Neural progenitor cell (in vitro differentiated cells): ENCODE measurements around the gene CEP57L1. TPM values are rescaled to one million over a fixed set of nuclear protein-coding genes. Genes with fewer than 3 reads are reported as not detected.

Experiments
- DNase-seq: peaks from one replicate; pipeline ENCODE4 v3.0.0-alpha.2; 2016; ENCODE audit warnings: low spot score
- H2AFZ ChIP-seq: fragments of 200-600 bp; sonication (generic); replicated peaks from 2 replicates; pipeline ENCODE4 v1.6.1; 2016; ENCODE audit warnings: antibody characterized with exemption
- H3F3A ChIP-seq: fragments of 200-600 bp; sonication (generic); 2 replicates; pipeline ENCODE4 v1.6.1; 2016; ENCODE audit warnings: antibody characterized with exemption, low read depth
- H3K27ac ChIP-seq: fragments of 200-600 bp; sonication (generic); 2 replicates; pipeline ENCODE4 v1.5.1; 2016; ENCODE audit warnings: mild to moderate bottlenecking
- H3K27me3 ChIP-seq: fragments of 200-600 bp; sonication (generic); 2 replicates; pipeline ENCODE4 v1.6.1; 2016; ENCODE audit warnings: mild to moderate bottlenecking, moderate library complexity
- H3K36me3 ChIP-seq: fragments of 200-600 bp; sonication (generic); 2 replicates; pipeline ENCODE4 v1.5.1; 2016
- H3K4me1 ChIP-seq: fragments of 200-600 bp; sonication (generic); 2 replicates; pipeline ENCODE4 v1.6.1; 2016; ENCODE audit warnings: mixed run types
- H3K4me2 ChIP-seq: fragments of 200-600 bp; sonication (generic); 2 replicates; pipeline ENCODE4 v1.6.1; 2016
- H3K4me3 ChIP-seq: fragments of 200-600 bp; sonication (generic); 2 replicates; pipeline ENCODE4 v1.5.1; 2016
- H3K79me2 ChIP-seq: fragments of 200-600 bp; sonication (generic); 2 replicates; pipeline ENCODE4 v1.6.1; 2016; ENCODE audit warnings: low read depth
- H3K9ac ChIP-seq: fragments of 200-600 bp; sonication (generic); 2 replicates; pipeline ENCODE4 v1.6.1; 2016
- H3K9me3 ChIP-seq: fragments of 200-600 bp; sonication (generic); 2 replicates; pipeline ENCODE4 v1.5.1; 2016; ENCODE audit warnings: low read depth
- H4K20me1 ChIP-seq: fragments of 200-600 bp; sonication (generic); 2 replicates; pipeline ENCODE4 v1.6.1; 2016; ENCODE audit warnings: low read depth
- H3K27ac Mint-ChIP-seq: 3 replicates; pipeline ENCODE4 v1.8.0; 2021; ENCODE audit warnings: mixed read lengths
- H3K27me3 Mint-ChIP-seq: 2 replicates; pipeline ENCODE4 v1.8.0; 2022; ENCODE audit warnings: low read depth, mild to moderate bottlenecking, inconsistent platforms, moderate library complexity, mixed read lengths; ENCODE audit not compliant: insufficient read depth
- H3K36me3 Mint-ChIP-seq: 3 replicates; pipeline ENCODE4 v1.8.0; 2021; ENCODE audit warnings: mixed read lengths
- H3K4me1 Mint-ChIP-seq: 3 replicates; pipeline ENCODE4 v1.8.0; 2021; ENCODE audit warnings: mixed read lengths
- H3K4me3 Mint-ChIP-seq: 3 replicates; pipeline ENCODE4 v1.8.0; 2021; ENCODE audit warnings: mild to moderate bottlenecking, moderate library complexity, mixed read lengths
- H3K9me3 Mint-ChIP-seq: 3 replicates; pipeline ENCODE4 v1.8.0; 2020; ENCODE audit warnings: mixed read lengths
- EZH2 ChIP-seq: fragments of 200-600 bp; sonication (generic); IDR thresholded peaks from 2 replicates; pipeline ENCODE4 v1.6.1; 2017; ENCODE audit warnings: antibody characterized with exemption, mild to moderate bottlenecking, moderate library complexity
- EZH2phosphoT487 ChIP-seq: fragments of 200-600 bp; sonication (generic); IDR thresholded peaks from 2 replicates; pipeline ENCODE4 v1.6.1; 2017; ENCODE audit warnings: antibody characterized with exemption
- small RNA-seq: library from RNA; depleted of rRNA; stranded (forward); fragments of <200 nt; gene quantifications from one replicate; pipeline ENCODE3, GENCODE V24; 2015
- total RNA-seq: library from RNA; depleted of rRNA; stranded (reverse); fragments of >200 nt; gene quantifications from 2 replicates; pipeline ENCODE4 v1.2.3, GENCODE V29; 2015; ENCODE audit warnings: low replicate concordance
- TF ChIP-seq, protein P1 (sequence below): fragments of 200-600 bp; sonication (generic); IDR thresholded peaks from 2 replicates; pipeline ENCODE4 v1.5.1; 2017; ENCODE audit warnings: antibody characterized with exemption, mild to moderate bottlenecking

CEP57L1 gene
- total RNA-seq, 1 donor from 2014 or later = 68.0 TPM

GRCh38 chr6:109204511-109204910 is 109.2 kb downstream of the CEP57L1 start:
- no peak overlapping the region for H3K27ac Mint-ChIP-seq
- no peak overlapping the region for H3K27ac ChIP-seq
- no peaks in the 10 kb centered on the region for H3K36me3 ChIP-seq
- H3F3A ChIP-seq = no peaks in the 10 kb centered on the region
- H3K9me3 Mint-ChIP-seq = no peaks in the 10 kb centered on the region
- no peak overlapping the region for H3K4me3 ChIP-seq
- TF ChIP-seq, protein P1, sequence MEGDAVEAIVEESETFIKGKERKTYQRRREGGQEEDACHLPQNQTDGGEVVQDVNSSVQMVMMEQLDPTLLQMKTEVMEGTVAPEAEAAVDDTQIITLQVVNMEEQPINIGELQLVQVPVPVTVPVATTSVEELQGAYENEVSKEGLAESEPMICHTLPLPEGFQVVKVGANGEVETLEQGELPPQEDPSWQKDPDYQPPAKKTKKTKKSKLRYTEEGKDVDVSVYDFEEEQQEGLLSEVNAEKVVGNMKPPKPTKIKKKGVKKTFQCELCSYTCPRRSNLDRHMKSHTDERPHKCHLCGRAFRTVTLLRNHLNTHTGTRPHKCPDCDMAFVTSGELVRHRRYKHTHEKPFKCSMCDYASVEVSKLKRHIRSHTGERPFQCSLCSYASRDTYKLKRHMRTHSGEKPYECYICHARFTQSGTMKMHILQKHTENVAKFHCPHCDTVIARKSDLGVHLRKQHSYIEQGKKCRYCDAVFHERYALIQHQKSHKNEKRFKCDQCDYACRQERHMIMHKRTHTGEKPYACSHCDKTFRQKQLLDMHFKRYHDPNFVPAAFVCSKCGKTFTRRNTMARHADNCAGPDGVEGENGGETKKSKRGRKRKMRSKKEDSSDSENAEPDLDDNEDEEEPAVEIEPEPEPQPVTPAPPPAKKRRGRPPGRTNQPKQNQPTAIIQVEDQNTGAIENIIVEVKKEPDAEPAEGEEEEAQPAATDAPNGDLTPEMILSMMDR = no peak
- TF ChIP-seq EZH2 (no peak), EZH2phosphoT487 (no peak)
- H3K79me2 ChIP-seq = no peaks in the 10 kb centered on the region
- H4K20me1 ChIP-seq = no peaks in the 10 kb centered on the region
- H3K9me3 ChIP-seq = no peaks in the 10 kb centered on the region
- no peak for DNase-seq
- H3K9ac ChIP-seq = no peak overlapping the region
- H3K4me1 ChIP-seq = no peaks in the 10 kb centered on the region
- no peaks in the 10 kb centered on the region for H3K4me1 Mint-ChIP-seq
- H3K4me2 ChIP-seq = no peak overlapping the region
- H2AFZ ChIP-seq = no peak overlapping the region
- H3K36me3 Mint-ChIP-seq = no peaks in the 10 kb centered on the region
- no peaks in the 10 kb centered on the region for H3K27me3 ChIP-seq
- H3K27me3 Mint-ChIP-seq = peaks cover 6% of the 10 kb centered on the region
- H3K4me3 Mint-ChIP-seq = no peak overlapping the region

GRCh38 chr6:109212683-109213082 is 117.4 kb downstream of the CEP57L1 start:
- H3K27me3 ChIP-seq = no peaks in the 10 kb centered on the region
- no peaks in the 10 kb centered on the region for H3K4me1 ChIP-seq
- Mint-ChIP-seq H3K27me3 (peaks cover 2% of the 10 kb centered on the region), H3K4me3 (no peak overlapping the region), H3K9me3 (peaks cover 20% of the 10 kb centered on the region), H3K4me1 (no peaks in the 10 kb centered on the region), H3K36me3 (no peaks in the 10 kb centered on the region), H3K27ac (no peak overlapping the region)
- H4K20me1 ChIP-seq = no peaks in the 10 kb centered on the region
- no peak overlapping the region for H2AFZ ChIP-seq
- no peak overlapping the region for H3K9ac ChIP-seq
- H3K4me3 ChIP-seq = no peak overlapping the region
- H3K27ac ChIP-seq = no peak overlapping the region
- no peaks in the 10 kb centered on the region for H3K9me3 ChIP-seq
- H3F3A ChIP-seq = no peaks in the 10 kb centered on the region
- H3K36me3 ChIP-seq = no peaks in the 10 kb centered on the region
- H3K79me2 ChIP-seq = no peaks in the 10 kb centered on the region
- TF ChIP-seq EZH2 (no peak), EZH2phosphoT487 (no peak)
- TF ChIP-seq, protein P1 = no peak
- DNase-seq = no peak
- H3K4me2 ChIP-seq = no peak overlapping the region

Small RNAs within 50 kb of the gene (small RNA-seq; reads per million reads assigned to genes)
- not detected for gene RNU6-653P

Other genes with a start within 250 kb of the CEP57L1 start
- gene ARMC2, start 247.1 kb upstream of the CEP57L1 start, total RNA-seq = 2.9 and 3.7 TPM in 2 replicates
- gene SESN1, start 661 bp upstream of the CEP57L1 start, total RNA-seq = 31.4 and 40.8 TPM in 2 replicates